Large intestine (tissue), 3 donors: ENCODE measurements around the gene LGALS9C. TPM values are rescaled to one million over a fixed set of nuclear protein-coding genes. Genes with fewer than 3 reads are reported as not detected.
"Not testable (repeated sequence)": the region's sequence is repeated elsewhere in the genome, so short reads cannot be mapped to it uniquely, and the experiment has no call there.

Source experiments
- DNase-seq, 2 donors: peaks; one replicate each; pipeline versions ENCODE4 v3.0.0 to v3.0.0-alpha.2; 2013
- H3K27ac ChIP-seq: one replicate; pipeline ENCODE4 v1.5.1; 2013; ENCODE audit warnings: low read length
- H3K27me3 ChIP-seq: 2 replicates; pipeline ENCODE4 v1.6.1; 2013; ENCODE audit warnings: low read length; ENCODE audit not compliant: control insufficient read depth, insufficient read depth
- H3K36me3 ChIP-seq: 2 replicates; pipeline ENCODE4 v1.6.1; 2013; ENCODE audit warnings: low read length; ENCODE audit not compliant: control insufficient read depth, insufficient read depth
- H3K4me1 ChIP-seq: one replicate; pipeline ENCODE4 v1.6.1; 2013; ENCODE audit warnings: low read length; ENCODE audit not compliant: control insufficient read depth, insufficient read depth
- H3K4me3 ChIP-seq: one replicate; pipeline ENCODE4 v1.5.1; 2013; ENCODE audit warnings: low read length
- H3K9me3 ChIP-seq: one replicate; pipeline ENCODE4 v1.6.1; 2013; ENCODE audit warnings: mild to moderate bottlenecking, low read depth, low read length, moderate library complexity; ENCODE audit not compliant: control insufficient read depth
- WGBS: methylation state at CpG from one replicate; pipeline ENCODE4 v1.1.5; 2013; ENCODE audit warnings: low lambda C conversion rate; ENCODE audit not compliant: insufficient coverage; 5-methylcytosine and 5-hydroxymethylcytosine counted together
- polyA plus RNA-seq: library from polyadenylated mRNA; unstranded; fragments of 120-200 nt; gene quantifications from one replicate; pipeline ENCODE4 v1.2.1, GENCODE V29; 2013

Gene LGALS9C
- polyA plus RNA-seq, 1 donor = 0.51 TPM

DNA sequence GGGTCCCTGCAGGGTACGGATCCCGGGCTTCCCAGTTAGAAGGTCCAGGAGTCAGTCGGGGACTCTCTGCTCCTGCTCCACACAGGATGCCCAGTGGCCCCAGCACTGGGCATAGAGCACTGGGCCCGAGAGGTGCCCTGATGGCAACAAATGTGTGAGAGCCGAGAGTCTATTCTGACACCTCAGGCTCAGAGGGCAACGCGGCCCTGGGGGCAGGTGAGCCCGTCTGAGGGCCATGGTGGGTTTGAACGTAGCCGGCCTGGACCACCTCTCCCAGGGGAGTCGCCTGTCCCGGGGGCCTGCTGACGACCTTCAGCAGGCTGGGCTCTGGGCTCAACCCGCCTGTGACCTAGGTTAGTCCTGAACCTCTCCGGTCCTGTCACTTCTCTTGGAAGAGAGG, 23.2 kb downstream of the LGALS9C start:
- H3K4me3 ChIP-seq, H3K27ac ChIP-seq, H3K27me3 ChIP-seq, DNase-seq, H3K4me1 ChIP-seq, H3K36me3 ChIP-seq, H3K9me3 ChIP-seq: not testable (repeated sequence)
- no CpG with 5 or more reads among the region's 15 CpGs for WGBS

GRCh38 chr17:18500281-18500680, 23.7 kb downstream of the LGALS9C start:
- not testable (repeated sequence) for H3K36me3 ChIP-seq, H3K27me3 ChIP-seq, DNase-seq, H3K27ac ChIP-seq, H3K4me3 ChIP-seq, H3K4me1 ChIP-seq, H3K9me3 ChIP-seq
- no CpG with 5 or more reads among the region's 10 CpGs for WGBS

GRCh38 chr17:18500816-18501215, 24.2 kb downstream of the LGALS9C start:
- not testable (repeated sequence) for H3K27ac ChIP-seq, H3K9me3 ChIP-seq, DNase-seq, H3K4me1 ChIP-seq, H3K4me3 ChIP-seq, H3K27me3 ChIP-seq, H3K36me3 ChIP-seq
- WGBS = no CpG with 5 or more reads among the region's 18 CpGs

GRCh38 chr17:18503221-18503620, 26.6 kb downstream of the LGALS9C start:
- not testable (repeated sequence) for DNase-seq, H3K27me3 ChIP-seq, H3K4me3 ChIP-seq, H3K27ac ChIP-seq, H3K36me3 ChIP-seq, H3K4me1 ChIP-seq, H3K9me3 ChIP-seq
- WGBS = no CpG with 5 or more reads among the region's 5 CpGs

GRCh38 chr17:18507729-18508128, 31.1 kb downstream of the LGALS9C start:
- not testable (repeated sequence) for H3K9me3 ChIP-seq, H3K4me3 ChIP-seq, H3K36me3 ChIP-seq, DNase-seq, H3K4me1 ChIP-seq, H3K27ac ChIP-seq, H3K27me3 ChIP-seq
- WGBS = no CpG with 5 or more reads among the region's 9 CpGs

- not testable (repeated sequence) for H3K4me3 ChIP-seq, H3K9me3 ChIP-seq, H3K36me3 ChIP-seq, H3K4me1 ChIP-seq, DNase-seq, H3K27me3 ChIP-seq, H3K27ac ChIP-seq
- no CpG with 5 or more reads among the region's 3 CpGs for WGBS
These were observed 32.1 kb downstream of the LGALS9C start for GRCh38 chr17:18508667-18509066.

GRCh38 chr17:18521100-18521499, 44.5 kb downstream of the LGALS9C start:
- H3K4me3 ChIP-seq, DNase-seq, H3K4me1 ChIP-seq, H3K27me3 ChIP-seq, H3K27ac ChIP-seq, H3K36me3 ChIP-seq, H3K9me3 ChIP-seq: not testable (repeated sequence)
- WGBS = no CpG with 5 or more reads among the region's 8 CpGs

DNA sequence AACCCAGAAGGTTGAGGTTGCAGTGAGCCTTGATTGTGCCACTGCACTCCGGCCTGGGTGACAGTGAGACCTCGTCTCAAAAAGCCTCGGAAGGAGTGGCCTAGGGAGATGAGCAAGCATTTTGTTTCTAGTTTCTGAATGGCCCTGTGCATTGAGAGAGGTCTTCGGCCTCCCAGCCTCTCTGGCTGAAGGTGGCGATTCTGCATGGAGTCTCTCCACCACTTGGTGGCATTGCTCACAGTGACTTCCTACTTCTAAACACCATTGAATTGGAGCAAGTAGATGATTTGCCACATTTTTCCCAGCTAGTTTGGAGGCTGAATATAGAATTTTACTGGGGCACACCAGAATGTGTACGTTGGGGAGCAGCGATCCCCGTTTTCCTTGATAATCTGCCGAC, 48.4 kb downstream of the LGALS9C start:
- no CpG with 5 or more reads among the region's 9 CpGs for WGBS
- not testable (repeated sequence) for H3K27me3 ChIP-seq, H3K27ac ChIP-seq

DNA sequence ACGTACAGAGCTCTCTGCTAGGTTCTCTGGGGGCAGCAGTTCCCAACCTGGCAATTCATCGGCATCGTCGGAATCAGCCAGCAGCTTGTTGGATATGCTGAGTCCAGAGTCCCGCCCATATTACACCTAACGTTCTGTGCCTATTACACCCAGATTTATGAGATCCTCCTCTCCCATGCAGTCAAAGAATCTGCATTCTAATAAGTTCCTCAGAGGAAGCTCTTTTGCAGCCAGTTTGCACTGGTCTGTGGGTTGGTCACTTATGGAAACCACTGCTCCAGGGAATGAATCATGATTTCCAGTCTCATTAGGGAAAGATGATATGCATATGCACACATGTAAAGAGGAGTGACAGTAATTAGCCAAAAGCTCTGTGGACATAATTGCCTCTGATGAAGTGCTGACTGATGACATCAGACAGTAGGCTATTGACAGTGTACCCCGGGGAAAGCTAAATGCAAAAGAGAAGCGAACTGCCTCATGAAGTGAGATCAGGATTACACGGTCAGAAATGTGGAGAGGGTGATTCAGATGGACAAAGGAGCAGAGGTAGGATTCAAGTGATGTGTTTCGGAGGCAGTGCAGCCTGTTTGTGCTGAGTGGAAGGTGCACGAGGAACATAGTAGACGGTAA, 49.7 kb downstream of the LGALS9C start:
- DNase-seq, H3K27ac ChIP-seq, H3K27me3 ChIP-seq, H3K36me3 ChIP-seq, H3K4me3 ChIP-seq, H3K9me3 ChIP-seq, H3K4me1 ChIP-seq: not testable (repeated sequence)
- no CpG with 5 or more reads among the region's 12 CpGs for WGBS

More for the DNA sequence above, 48.4 kb downstream of the LGALS9C start:
- H3K36me3 ChIP-seq, H3K9me3 ChIP-seq, H3K4me3 ChIP-seq, H3K4me1 ChIP-seq, DNase-seq: not testable (repeated sequence)

GRCh38 chr17:18527354-18527753, 50.8 kb downstream of the LGALS9C start:
- DNase-seq = peak; percentile 0 to 47
- no CpG with 5 or more reads among the region's 8 CpGs for WGBS
- H3K36me3 ChIP-seq, H3K4me3 ChIP-seq, H3K27ac ChIP-seq, H3K4me1 ChIP-seq, H3K27me3 ChIP-seq, H3K9me3 ChIP-seq: not testable (repeated sequence)

GRCh38 chr17:18528435-18528834, 51.8 kb downstream of the LGALS9C start:
- not testable (repeated sequence) for H3K27me3 ChIP-seq, H3K4me3 ChIP-seq, DNase-seq, H3K27ac ChIP-seq, H3K9me3 ChIP-seq, H3K36me3 ChIP-seq, H3K4me1 ChIP-seq
- no CpG with 5 or more reads among the region's 6 CpGs for WGBS
